Mesendoderm (in vitro differentiated cells): Measurements from ENCODE around the gene PRKD2.

Experiments
- DNase-seq: peaks from one replicate; pipeline ENCODE4 v3.0.0; 2013
- H2AK5ac ChIP-seq: 2 replicates; pipeline ENCODE4 v1.6.1; 2013; ENCODE audit warnings: low read length, inconsistent platforms
- H2BK120ac ChIP-seq: 2 replicates; pipeline ENCODE4 v1.6.1; 2013; ENCODE audit warnings: low read depth, mild to moderate bottlenecking, low read length, moderate library complexity, mixed read lengths
- H2BK15ac ChIP-seq: replicated peaks from 2 replicates; pipeline ENCODE4 v1.6.1; 2013; ENCODE audit warnings: low read depth, mild to moderate bottlenecking, moderate library complexity
- H2BK5ac ChIP-seq: 2 replicates; pipeline ENCODE4 v1.6.1; 2013; ENCODE audit warnings: low read length, inconsistent platforms
- H3K18ac ChIP-seq: 2 replicates; pipeline ENCODE4 v1.6.1; 2013; ENCODE audit warnings: mild to moderate bottlenecking, low read length, mixed read lengths
- H3K23ac ChIP-seq: one replicate; pipeline ENCODE4 v1.6.1; 2013; ENCODE audit warnings: low read length
- H3K27ac ChIP-seq: 2 replicates; pipeline ENCODE4 v1.5.1; 2013; ENCODE audit warnings: low read depth, mild to moderate bottlenecking, inconsistent platforms, low read length, moderate library complexity
- H3K27me3 ChIP-seq: 2 replicates; pipeline ENCODE4 v1.6.1; 2013; ENCODE audit warnings: low read length, control low read depth, mild to moderate bottlenecking, inconsistent platforms; ENCODE audit not compliant: insufficient read depth, poor library complexity
- H3K36me3 ChIP-seq: 2 replicates; pipeline ENCODE4 v1.6.1; 2013; ENCODE audit warnings: low read length, inconsistent platforms; ENCODE audit not compliant: control insufficient read depth, insufficient read depth
- H3K4ac ChIP-seq: one replicate; pipeline ENCODE4 v1.6.1; 2013; ENCODE audit warnings: low read depth, mild to moderate bottlenecking, low read length, moderate library complexity
- H3K4me1 ChIP-seq: 2 replicates; pipeline ENCODE4 v1.6.1; 2013; ENCODE audit warnings: low read depth, low read length, inconsistent platforms; ENCODE audit not compliant: control insufficient read depth
- H3K4me2 ChIP-seq: 2 replicates; pipeline ENCODE4 v1.6.1; 2013; ENCODE audit warnings: low read length
- H3K4me3 ChIP-seq: 2 replicates; pipeline ENCODE4 v1.5.1; 2013; ENCODE audit warnings: mild to moderate bottlenecking, low read length
- H3K56ac ChIP-seq: one replicate; pipeline ENCODE4 v1.6.1; 2013; ENCODE audit warnings: low read length
- H3K79me1 ChIP-seq: 2 replicates; pipeline ENCODE4 v1.6.1; 2013; ENCODE audit warnings: low read length, inconsistent platforms
- H3K79me2 ChIP-seq: 2 replicates; pipeline ENCODE4 v1.6.1; 2013; ENCODE audit warnings: mild to moderate bottlenecking, low read length; ENCODE audit not compliant: control insufficient read depth, insufficient read depth
- H3K9ac ChIP-seq: 2 replicates; pipeline ENCODE4 v1.6.1; 2013; ENCODE audit warnings: low read length, inconsistent platforms
- H4K5ac ChIP-seq: one replicate; pipeline ENCODE4 v1.6.1; 2013; ENCODE audit warnings: low read length
- H4K8ac ChIP-seq: one replicate; pipeline ENCODE4 v1.6.1; 2013; ENCODE audit warnings: low read depth, mild to moderate bottlenecking, control low read depth, low read length, moderate library complexity
- WGBS: extraction: QIAGEN DNeasy Blood & Tissue Kit; methylation state at CpG from one replicate; pipeline ENCODE4 v1.1.7; 2013; ENCODE audit warnings: low lambda C conversion rate, missing lambda C conversion rate; ENCODE audit not compliant: insufficient coverage; ENCODE audit errors: extremely low coverage; 5-methylcytosine and 5-hydroxymethylcytosine counted together

Gene PRKD2

DNA sequence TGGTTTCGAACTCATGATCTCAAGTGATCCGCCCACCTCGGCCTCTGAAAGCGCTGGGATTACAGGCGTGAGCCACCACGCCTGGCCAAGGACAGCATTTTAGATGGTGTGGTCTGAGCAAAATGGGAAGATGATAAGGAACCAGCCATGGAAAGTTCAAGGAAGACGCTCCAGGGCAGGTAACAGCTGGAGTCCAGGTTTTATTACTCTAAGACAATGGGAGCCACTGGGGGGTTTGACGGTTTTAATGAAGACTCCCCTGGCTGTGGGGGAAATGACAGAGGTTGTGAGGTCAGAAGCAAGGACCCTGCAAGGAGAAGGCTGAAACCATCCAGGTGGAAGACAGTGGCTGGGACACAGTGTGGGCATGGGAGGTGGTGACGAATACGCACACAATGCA, 20.9 kb downstream of the PRKD2 start:
- no peak overlapping the region for H2BK15ac ChIP-seq
- H2BK120ac ChIP-seq: no peak overlapping the region
- no peak overlapping the region for H2BK5ac ChIP-seq
- no CpG with 5 or more reads among the region's 10 CpGs for WGBS
- H3K36me3 ChIP-seq: peaks cover 18% of the 10 kb centered on the region
- no peak overlapping the region for H3K56ac ChIP-seq
- H3K27me3 ChIP-seq: no peaks in the 10 kb centered on the region
- H2AK5ac ChIP-seq: no peak overlapping the region
- peaks cover 2% of the 10 kb centered on the region for H3K79me1 ChIP-seq
- no peak overlapping the region for H3K27ac ChIP-seq
- H3K18ac ChIP-seq: no peak overlapping the region
- H4K8ac ChIP-seq: no peak overlapping the region
- no peak overlapping the region for H3K9ac ChIP-seq
- H4K5ac ChIP-seq: no peak overlapping the region
- H3K23ac ChIP-seq: no peak overlapping the region
- DNase-seq: peak; percentile 88
- H3K4me3 ChIP-seq: no peak overlapping the region
- peaks cover 1% of the 10 kb centered on the region for H3K79me2 ChIP-seq
- H3K4me1 ChIP-seq: no peaks in the 10 kb centered on the region
- H3K4me2 ChIP-seq: no peak overlapping the region
- no peak overlapping the region for H3K4ac ChIP-seq

DNA sequence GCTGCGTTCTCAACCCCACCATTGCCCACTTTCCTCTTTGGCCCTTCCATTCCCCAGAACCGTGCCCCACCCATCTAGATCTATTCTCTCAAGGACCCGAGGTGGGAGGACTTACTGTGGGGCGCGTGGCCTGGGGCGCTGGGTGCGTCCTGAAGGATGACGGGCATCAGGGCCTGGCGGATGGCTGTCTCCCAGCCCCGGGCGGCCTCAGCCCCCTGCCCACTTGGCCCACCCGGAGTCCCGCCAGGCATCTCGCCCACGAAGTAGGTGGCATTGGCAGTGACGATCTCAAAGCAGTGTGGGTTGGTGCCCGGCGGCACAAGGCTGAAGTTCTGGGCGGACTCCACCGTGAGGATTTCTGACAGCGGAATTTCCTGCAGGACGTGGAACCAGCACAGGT, 23.2 kb downstream of the PRKD2 start:
- Histone ChIP-seq H3K27me3 (no peaks in the 10 kb centered on the region), H3K4ac (no peak overlapping the region), H3K79me1 (peaks cover 2% of the 10 kb centered on the region), H3K79me2 (peaks cover 1% of the 10 kb centered on the region), H3K9ac (no peak overlapping the region), H3K4me1 (no peaks in the 10 kb centered on the region), H3K4me2 (no peak overlapping the region), H4K8ac (no peak overlapping the region), H3K18ac (no peak overlapping the region), H3K4me3 (no peak overlapping the region), H3K36me3 (peaks cover 17% of the 10 kb centered on the region), H2BK5ac (no peak overlapping the region), H3K27ac (no peak overlapping the region), H3K56ac (no peak overlapping the region), H3K23ac (no peak overlapping the region), H4K5ac (no peak overlapping the region), H2AK5ac (no peak overlapping the region), H2BK120ac (no peak overlapping the region), H2BK15ac (no peak overlapping the region)
- no CpG with 5 or more reads among the region's 22 CpGs for WGBS
- DNase-seq: no peak

DNA sequence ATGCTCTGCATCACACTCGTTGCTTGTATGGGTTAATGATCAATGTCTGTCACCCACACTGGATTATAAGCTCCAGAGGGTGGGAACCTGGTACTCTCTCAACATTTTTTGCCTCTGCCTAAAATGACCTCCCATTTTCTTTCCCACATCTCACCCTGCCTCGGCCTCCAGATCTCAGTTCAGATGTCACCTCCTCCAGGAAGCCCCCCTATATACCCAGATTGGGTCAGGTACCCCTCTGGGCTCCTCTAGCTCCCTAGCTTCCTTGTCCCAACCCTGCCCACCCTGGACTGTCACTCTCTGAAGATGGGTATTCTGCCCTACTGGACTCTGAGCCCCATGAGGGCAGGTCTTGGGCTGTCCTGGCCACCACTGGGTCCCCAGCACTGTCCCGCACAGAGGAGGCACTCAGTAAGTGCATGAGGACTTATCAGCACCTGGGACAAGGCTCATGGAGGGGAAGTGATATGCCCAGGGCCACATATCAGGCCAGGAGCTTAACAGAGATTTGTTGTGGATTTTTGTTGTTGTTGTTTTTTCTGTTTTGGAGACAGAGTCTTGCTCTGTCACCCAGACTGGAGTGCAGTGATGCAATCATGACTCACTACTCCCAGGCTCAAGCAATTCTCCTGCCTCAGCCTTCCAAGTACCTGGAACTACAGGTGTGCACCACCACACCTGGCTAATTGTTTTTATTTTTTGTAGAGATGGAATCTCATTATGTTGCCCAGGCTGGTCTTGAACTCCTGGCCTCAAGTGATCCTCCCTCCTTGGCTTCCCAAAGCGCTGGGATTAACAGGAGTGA, 23.8 kb downstream of the PRKD2 start:
- H4K8ac ChIP-seq: no peak overlapping the region
- H3K9ac ChIP-seq: no peak overlapping the region
- no peak overlapping the region for H3K4ac ChIP-seq
- H2BK120ac ChIP-seq: no peak overlapping the region
- WGBS: no CpG with 5 or more reads among the region's 4 CpGs
- H3K36me3 ChIP-seq: peaks cover 16% of the 10 kb centered on the region
- no peak overlapping the region for H2BK5ac ChIP-seq
- H2BK15ac ChIP-seq: no peak overlapping the region
- H4K5ac ChIP-seq: no peak overlapping the region
- no peak for DNase-seq
- H3K4me3 ChIP-seq: no peak overlapping the region
- H3K79me2 ChIP-seq: peaks cover 1% of the 10 kb centered on the region
- H3K18ac ChIP-seq: no peak overlapping the region
- H3K4me1 ChIP-seq: no peaks in the 10 kb centered on the region
- no peak overlapping the region for H3K56ac ChIP-seq
- H3K79me1 ChIP-seq: peaks cover 2% of the 10 kb centered on the region
- no peaks in the 10 kb centered on the region for H3K27me3 ChIP-seq
- no peak overlapping the region for H3K23ac ChIP-seq
- H3K27ac ChIP-seq: no peak overlapping the region
- no peak overlapping the region for H2AK5ac ChIP-seq
- no peak overlapping the region for H3K4me2 ChIP-seq

GRCh38 chr19:46691948-46692347, 25.0 kb downstream of the PRKD2 start:
- Histone ChIP-seq H3K4me3 (no peak overlapping the region), H3K4ac (no peak overlapping the region), H4K8ac (no peak overlapping the region), H2BK120ac (no peak overlapping the region), H3K23ac (no peak overlapping the region), H3K27me3 (no peaks in the 10 kb centered on the region), H3K36me3 (peaks cover 24% of the 10 kb centered on the region), H3K79me1 (peaks cover 2% of the 10 kb centered on the region), H4K5ac (no peak overlapping the region), H3K27ac (no peak overlapping the region), H2BK5ac (no peak overlapping the region), H3K18ac (no peak overlapping the region), H3K9ac (no peak overlapping the region), H3K4me1 (no peaks in the 10 kb centered on the region), H2AK5ac (no peak overlapping the region), H3K4me2 (no peak overlapping the region), H2BK15ac (no peak overlapping the region), H3K56ac (no peak overlapping the region), H3K79me2 (peaks cover 1% of the 10 kb centered on the region)
- DNase-seq: no peak
- no CpG with 5 or more reads among the region's 2 CpGs for WGBS

DNA sequence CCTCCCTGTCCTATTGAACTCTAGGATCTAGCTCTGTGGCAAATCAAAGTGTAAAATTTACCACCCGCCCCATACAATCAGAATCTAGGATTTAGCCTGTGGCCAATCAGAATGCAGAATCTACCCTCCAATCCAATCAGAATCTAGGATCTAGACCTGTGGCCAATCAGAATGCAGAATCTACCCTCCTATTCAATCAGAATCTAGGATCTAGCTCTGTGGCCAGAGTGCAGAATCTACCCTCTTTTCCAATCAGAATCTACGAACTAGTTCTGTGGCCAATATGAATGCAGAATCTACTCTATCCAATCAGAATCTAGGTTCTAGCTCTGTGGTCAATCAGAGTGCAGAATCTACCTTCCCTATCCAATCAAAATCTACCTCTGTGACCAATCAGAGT, 25.8 kb downstream of the PRKD2 start:
- H3K56ac ChIP-seq: no peak overlapping the region
- H3K4me1 ChIP-seq: no peaks in the 10 kb centered on the region
- H3K79me1 ChIP-seq: peaks cover 2% of the 10 kb centered on the region
- no peak overlapping the region for H3K23ac ChIP-seq
- no peak overlapping the region for H4K8ac ChIP-seq
- no peaks in the 10 kb centered on the region for H3K27me3 ChIP-seq
- H3K4me2 ChIP-seq: no peak overlapping the region
- no peak overlapping the region for H2BK15ac ChIP-seq
- no peak overlapping the region for H3K27ac ChIP-seq
- WGBS: no CpG with 5 or more reads among the region's 2 CpGs
- H2BK5ac ChIP-seq: no peak overlapping the region
- no peak overlapping the region for H3K4ac ChIP-seq
- no peak overlapping the region for H3K18ac ChIP-seq
- no peak overlapping the region for H3K9ac ChIP-seq
- no peak overlapping the region for H2AK5ac ChIP-seq
- no peak overlapping the region for H4K5ac ChIP-seq
- peaks cover 1% of the 10 kb centered on the region for H3K79me2 ChIP-seq
- DNase-seq: no peak
- H2BK120ac ChIP-seq: no peak overlapping the region
- peaks cover 24% of the 10 kb centered on the region for H3K36me3 ChIP-seq
- no peak overlapping the region for H3K4me3 ChIP-seq

DNA sequence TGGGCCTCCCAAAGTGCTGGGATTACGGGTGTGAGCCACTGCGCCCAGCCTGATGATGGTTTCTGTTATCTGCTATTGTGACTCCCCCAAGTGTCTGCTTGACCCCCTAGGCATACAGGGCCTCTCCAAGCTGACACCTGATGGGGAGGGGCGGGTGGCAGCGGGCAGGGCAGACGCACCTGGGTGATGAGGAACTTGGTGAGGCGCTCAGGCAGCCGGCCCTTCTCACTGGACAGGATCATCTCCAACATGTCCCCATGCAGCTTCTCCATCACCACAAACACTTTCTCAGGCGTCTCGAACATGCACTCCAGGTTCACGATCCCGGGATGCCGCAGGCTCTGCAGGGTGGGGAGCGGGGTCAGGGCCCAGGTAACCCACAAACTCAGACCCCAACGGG, 27.6 kb downstream of the PRKD2 start:
- Histone ChIP-seq H2BK5ac (no peak overlapping the region), H3K4me2 (no peak overlapping the region), H3K79me2 (no peaks in the 10 kb centered on the region), H2AK5ac (no peak overlapping the region), H2BK15ac (no peak overlapping the region), H3K36me3 (peaks cover 29% of the 10 kb centered on the region), H3K4me1 (no peaks in the 10 kb centered on the region), H3K4ac (no peak overlapping the region), H4K8ac (no peak overlapping the region), H3K79me1 (no peaks in the 10 kb centered on the region), H3K23ac (no peak overlapping the region), H2BK120ac (no peak overlapping the region), H3K9ac (no peak overlapping the region), H3K4me3 (no peak overlapping the region), H3K56ac (no peak overlapping the region), H3K27me3 (no peaks in the 10 kb centered on the region), H3K18ac (no peak overlapping the region), H3K27ac (no peak overlapping the region), H4K5ac (no peak overlapping the region)
- WGBS: no CpG with 5 or more reads among the region's 14 CpGs
- DNase-seq: no peak
